SK-N-MC (cell line): ENCODE data around the gene MMP20.

ENCODE experiments used
- EZH2 ChIP-seq: fragments of 200-600 bp; sonication (generic); IDR thresholded peaks from one replicate; pipeline ENCODE4 v1.6.1; 2017; ENCODE audit warnings: antibody characterized with exemption
- FOXP2 ChIP-seq: optimal IDR thresholded peaks from 2 replicates; pipeline ENCODE3; 2011; ENCODE audit warnings: mild to moderate bottlenecking, moderate library complexity; ENCODE audit not compliant: insufficient read depth; ENCODE audit errors: extremely low read length, control extremely low read depth

DNA sequence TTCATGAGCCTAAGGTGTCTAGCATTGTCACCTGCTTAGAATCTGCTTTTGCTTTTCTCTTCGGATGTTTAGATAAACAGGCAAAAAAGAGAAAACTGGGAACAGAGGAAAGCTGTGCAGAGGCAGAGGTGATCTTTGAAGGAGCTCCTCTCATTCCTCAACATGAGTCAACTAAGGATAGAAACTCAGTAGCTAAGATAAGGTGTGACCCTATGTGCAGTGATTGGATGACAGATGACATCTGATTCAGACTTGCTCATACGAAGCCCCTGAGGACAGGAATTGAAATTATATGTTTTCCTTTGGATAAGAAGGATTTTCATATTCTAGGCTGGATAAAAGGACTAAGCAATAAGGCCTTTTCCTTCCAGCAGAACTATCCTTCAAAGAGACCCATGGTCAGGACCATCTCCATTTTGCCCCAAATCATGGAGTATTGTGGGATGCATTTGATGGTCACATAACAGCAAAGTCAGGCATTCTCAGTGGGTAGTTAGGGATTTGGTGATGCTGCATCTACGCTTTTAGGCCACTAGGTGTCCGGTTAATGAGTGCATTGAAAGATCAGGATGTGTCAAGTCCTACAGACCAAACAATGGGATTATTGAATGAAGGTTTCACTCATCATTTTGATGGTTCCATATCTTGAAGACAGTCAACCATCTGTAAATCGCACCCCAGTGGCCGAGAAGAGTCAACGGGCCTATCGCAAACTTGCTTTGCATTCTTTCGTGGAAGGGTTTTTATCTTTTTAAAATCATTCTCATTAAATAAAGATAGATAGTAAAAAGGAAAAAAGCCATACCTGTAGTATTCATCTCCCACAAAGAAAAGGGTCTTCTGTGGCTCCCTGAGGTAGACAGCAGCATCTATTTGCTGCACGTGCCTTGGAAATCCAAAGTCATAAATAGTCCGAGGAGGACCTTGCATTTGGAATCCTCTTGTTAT, 32.2 kb downstream of the MMP20 start:
- TF ChIP-seq EZH2 (no peak), FOXP2 (no peak)
